ENCODE data around the gene MAMDC4. TPM values are rescaled to one million over a fixed set of nuclear protein-coding genes. Genes with fewer than 3 reads are reported as not detected.
A peak's percentile ranks its signal among the peaks of the same experiment; 100 is the strongest.
"Not testable (repeated sequence)": the region's sequence is repeated elsewhere in the genome, so short reads cannot be mapped to it uniquely, and the experiment has no call there.

The MAMDC4 gene
- total RNA-seq, 1 donor from 2014 or later, result 12.9 TPM

- intact Hi-C loops (cut with DNase I); H3K27ac ChIP-seq; H3K9me3 ChIP-seq: not testable (repeated sequence)
- DNase-seq (peak; percentile 86), ATAC-seq (peak; percentile 77)
- H3K4me3 ChIP-seq, result peak within 1 kb of the TSS; percentile 50
- peaks cover 33% of the 10 kb centered on the region for H3K4me1 ChIP-seq
- peaks cover 21% of the 10 kb centered on the region for H3K36me3 ChIP-seq
- peak; percentile 89 for TF ChIP-seq CTCF (IDR thresholded peaks at IDR 0.05)
- H3K27me3 ChIP-seq, result peaks cover 36% of the 10 kb centered on the region
Observed at GRCh38 chr9:136842380-136842948, 9.7 kb upstream of the MAMDC4 start, which contains the start of gene AJM1. TSS of gene AJM1 (plus strand) at chr9:136842478. CDS start at chr9:136844415, 1,937 bp downstream.

GRCh38 chr9:136843159-136843800 is 8.9 kb upstream of the MAMDC4 start:
- H3K4me1 ChIP-seq, result peaks cover 33% of the 10 kb centered on the region
- H3K9me3 ChIP-seq; intact Hi-C loops (cut with DNase I); ATAC-seq; H3K27ac ChIP-seq; DNase-seq; H3K4me3 ChIP-seq: not testable (repeated sequence)
- peaks cover 20% of the 10 kb centered on the region for H3K36me3 ChIP-seq
- peaks cover 36% of the 10 kb centered on the region for H3K27me3 ChIP-seq

GRCh38 chr9:136843801-136844740 is 8.1 kb upstream of the MAMDC4 start:
- DNase-seq, result peak; percentile 80
- H3K4me1 ChIP-seq, result peaks cover 33% of the 10 kb centered on the region
- peaks cover 12% of the 10 kb centered on the region for H3K36me3 ChIP-seq
- H3K27ac ChIP-seq; H3K9me3 ChIP-seq; H3K4me3 ChIP-seq; intact Hi-C loops (cut with DNase I): not testable (repeated sequence)
- H3K27me3 ChIP-seq, result peaks cover 36% of the 10 kb centered on the region
- TF ChIP-seq CTCF (IDR thresholded peaks at IDR 0.05), result peak; percentile 75
- peak; percentile 1 for ATAC-seq

- peaks cover 35% of the 10 kb centered on the region for H3K4me1 ChIP-seq
- TF ChIP-seq CTCF (IDR thresholded peaks at IDR 0.05), result no peak
- intact Hi-C loops (cut with DNase I), result no loop called here
- H3K27me3 ChIP-seq, result peaks cover 36% of the 10 kb centered on the region
- no peaks in the 10 kb centered on the region for H3K9me3 ChIP-seq
- no peak for DNase-seq
- ATAC-seq, result no peak
- no peak overlapping the region for H3K4me3 ChIP-seq
- peaks cover 4% of the 10 kb centered on the region for H3K36me3 ChIP-seq
- no peak overlapping the region for H3K27ac ChIP-seq
Observed at GRCh38 chr9:136844761-136845464, 7.2 kb upstream of the MAMDC4 start.

GRCh38 chr9:136845465-136846260 is 6.5 kb upstream of the MAMDC4 start:
- H3K27ac ChIP-seq, result no peak overlapping the region
- H3K4me1 ChIP-seq, result peaks cover 43% of the 10 kb centered on the region
- H3K36me3 ChIP-seq, result no peaks in the 10 kb centered on the region
- TF ChIP-seq CTCF (IDR thresholded peaks at IDR 0.05), result no peak
- H3K27me3 ChIP-seq, result peaks cover 36% of the 10 kb centered on the region
- intact Hi-C loops (cut with DNase I), result no loop called here
- H3K4me3 ChIP-seq, result no peak overlapping the region
- no peak for DNase-seq
- H3K9me3 ChIP-seq, result no peaks in the 10 kb centered on the region
- ATAC-seq, result no peak
